Glutamatergic neuron (in vitro differentiated cells): ENCODE measurements around the gene STEAP2. TPM values are rescaled to one million over a fixed set of nuclear protein-coding genes. Genes with fewer than 3 reads are reported as not detected.

Source experiments
- DNase-seq: peaks from one replicate; pipeline ENCODE4 v3.0.0; 2022
- H3K27ac Mint-ChIP-seq: one replicate; pipeline ENCODE4 v1.8.0; 2020; ENCODE audit warnings: mild to moderate bottlenecking, mixed read lengths, inconsistent platforms; ENCODE audit not compliant: unreplicated experiment
- H3K27me3 Mint-ChIP-seq: one replicate; pipeline ENCODE4 v1.8.0; 2020; ENCODE audit warnings: mild to moderate bottlenecking, moderate library complexity, mixed read lengths, inconsistent platforms; ENCODE audit not compliant: unreplicated experiment
- H3K36me3 Mint-ChIP-seq: one replicate; pipeline ENCODE4 v1.8.0; 2020; ENCODE audit warnings: mild to moderate bottlenecking, mixed read lengths, inconsistent platforms; ENCODE audit not compliant: unreplicated experiment
- H3K4me1 Mint-ChIP-seq: one replicate; pipeline ENCODE4 v1.8.0; 2020; ENCODE audit warnings: mild to moderate bottlenecking, low read depth, mixed read lengths, inconsistent platforms; ENCODE audit not compliant: unreplicated experiment
- H3K4me3 Mint-ChIP-seq: one replicate; pipeline ENCODE4 v1.8.0; 2020; ENCODE audit warnings: mild to moderate bottlenecking, mixed read lengths, inconsistent platforms; ENCODE audit not compliant: unreplicated experiment
- H3K9me3 Mint-ChIP-seq: one replicate; pipeline ENCODE4 v1.8.0; 2020; ENCODE audit warnings: mild to moderate bottlenecking, moderate library complexity, mixed read lengths, inconsistent platforms; ENCODE audit not compliant: unreplicated experiment
- total RNA-seq: library from RNA; stranded (reverse); fragmentation: NEBNext Ultra II Directional; extraction: Animal tissue kit (Norgen Biotek cat#: 25700); gene quantifications from one replicate; pipeline ENCODE4 v1.2.1, GENCODE V29; 2021; ENCODE audit not compliant: unreplicated experiment
- TF ChIP-seq, protein P1 (sequence below): fragments of 200-600 bp; sonication (generic); IDR thresholded peaks from one replicate; pipeline ENCODE4 v1.5.0; 2021; ENCODE audit not compliant: partially characterized antibody, unreplicated experiment

Gene STEAP2
- total RNA-seq, 1 donor from 2014 or later: 0.59 TPM

GRCh38 chr7:90213521-90213920 is 2.0 kb downstream of the STEAP2 start:
- H3K4me3 Mint-ChIP-seq: no peak overlapping the region
- H3K4me1 Mint-ChIP-seq: peaks cover 6% of the 10 kb centered on the region
- H3K27me3 Mint-ChIP-seq: peaks cover 4% of the 10 kb centered on the region
- no peak for DNase-seq
- TF ChIP-seq, protein P1, sequence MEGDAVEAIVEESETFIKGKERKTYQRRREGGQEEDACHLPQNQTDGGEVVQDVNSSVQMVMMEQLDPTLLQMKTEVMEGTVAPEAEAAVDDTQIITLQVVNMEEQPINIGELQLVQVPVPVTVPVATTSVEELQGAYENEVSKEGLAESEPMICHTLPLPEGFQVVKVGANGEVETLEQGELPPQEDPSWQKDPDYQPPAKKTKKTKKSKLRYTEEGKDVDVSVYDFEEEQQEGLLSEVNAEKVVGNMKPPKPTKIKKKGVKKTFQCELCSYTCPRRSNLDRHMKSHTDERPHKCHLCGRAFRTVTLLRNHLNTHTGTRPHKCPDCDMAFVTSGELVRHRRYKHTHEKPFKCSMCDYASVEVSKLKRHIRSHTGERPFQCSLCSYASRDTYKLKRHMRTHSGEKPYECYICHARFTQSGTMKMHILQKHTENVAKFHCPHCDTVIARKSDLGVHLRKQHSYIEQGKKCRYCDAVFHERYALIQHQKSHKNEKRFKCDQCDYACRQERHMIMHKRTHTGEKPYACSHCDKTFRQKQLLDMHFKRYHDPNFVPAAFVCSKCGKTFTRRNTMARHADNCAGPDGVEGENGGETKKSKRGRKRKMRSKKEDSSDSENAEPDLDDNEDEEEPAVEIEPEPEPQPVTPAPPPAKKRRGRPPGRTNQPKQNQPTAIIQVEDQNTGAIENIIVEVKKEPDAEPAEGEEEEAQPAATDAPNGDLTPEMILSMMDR: no peak
- no peak overlapping the region for H3K27ac Mint-ChIP-seq
- H3K36me3 Mint-ChIP-seq: no peaks in the 10 kb centered on the region
- no peaks in the 10 kb centered on the region for H3K9me3 Mint-ChIP-seq

GRCh38 chr7:90216080-90216674 is 4.6 kb downstream of the STEAP2 start:
- TF ChIP-seq, protein P1: no peak
- no peak for DNase-seq
- Mint-ChIP-seq H3K27me3 (peaks cover 2% of the 10 kb centered on the region), H3K27ac (no peak overlapping the region), H3K4me3 (no peak overlapping the region), H3K9me3 (no peaks in the 10 kb centered on the region), H3K4me1 (peaks cover 2% of the 10 kb centered on the region), H3K36me3 (no peaks in the 10 kb centered on the region)

- TF ChIP-seq, protein P1: no peak
- Mint-ChIP-seq H3K27me3 (no peaks in the 10 kb centered on the region), H3K4me1 (peaks cover 2% of the 10 kb centered on the region), H3K36me3 (no peaks in the 10 kb centered on the region), H3K27ac (no peak overlapping the region), H3K9me3 (no peaks in the 10 kb centered on the region), H3K4me3 (no peak overlapping the region)
- no peak for DNase-seq
These were observed 5.2 kb downstream of the STEAP2 start for GRCh38 chr7:90216771-90217170.

- no peaks in the 10 kb centered on the region for H3K9me3 Mint-ChIP-seq
- no peak overlapping the region for H3K4me3 Mint-ChIP-seq
- H3K36me3 Mint-ChIP-seq: no peaks in the 10 kb centered on the region
- no peaks in the 10 kb centered on the region for H3K27me3 Mint-ChIP-seq
- no peak overlapping the region for H3K27ac Mint-ChIP-seq
- H3K4me1 Mint-ChIP-seq: no peaks in the 10 kb centered on the region
- DNase-seq: no peak
- TF ChIP-seq, protein P1: no peak
These were observed 10.8 kb downstream of the STEAP2 start for GRCh38 chr7:90222390-90222789.

GRCh38 chr7:90222811-90223725 is 11.5 kb downstream of the STEAP2 start:
- no peaks in the 10 kb centered on the region for H3K36me3 Mint-ChIP-seq
- no peak overlapping the region for H3K27ac Mint-ChIP-seq
- no peak for DNase-seq
- H3K4me3 Mint-ChIP-seq: no peak overlapping the region
- no peaks in the 10 kb centered on the region for H3K27me3 Mint-ChIP-seq
- no peaks in the 10 kb centered on the region for H3K9me3 Mint-ChIP-seq
- TF ChIP-seq, protein P1: no peak
- H3K4me1 Mint-ChIP-seq: no peaks in the 10 kb centered on the region
